ENCODE data around the gene PCNX2. TPM values are rescaled to one million over a fixed set of nuclear protein-coding genes. Genes with fewer than 3 reads are reported as not detected.

The PCNX2 gene
- total RNA-seq, 1 experiment from 2014 or later, result 9.1 TPM

GRCh38 chr1:232987046-232987773, 308.3 kb downstream of the PCNX2 start:
- intact Hi-C loops (cut with micrococcal nuclease; ENCODE audit: unreplicated experiment), result no loop called here
- TF ChIP-seq EZH2 (IDR thresholded peaks at IDR 0.05; ENCODE audit: borderline replicate concordance, low read depth, low read length, poor library complexity, severe bottlenecking), result no peak
- no peak for TF ChIP-seq CTCF (conservative IDR thresholded peaks at IDR 0.05; ENCODE audit: low read depth, low read length)
- H3K27me3 ChIP-seq (replicated peaks; ENCODE audit: insufficient read depth, low read depth, low read length, poor library complexity), result no peaks in the 10 kb centered on the region
- H3K9me3 ChIP-seq (ENCODE audit: low read depth, low read length, poor library complexity, severe bottlenecking), result no peaks in the 10 kb centered on the region
- DNase-seq (ENCODE audit: low spot score), result no peak
- ChIA-PET CTCF (no interaction called here), POLR2A (ENCODE audit: low non-redundant PET) (no interaction called here)
- H3K36me3 ChIP-seq (ENCODE audit: insufficient read depth, low read length, poor library complexity, severe bottlenecking), result no peaks in the 10 kb centered on the region
- no peak overlapping the region for H3K27ac ChIP-seq (ENCODE audit: low read depth, low read length, poor library complexity, severe bottlenecking)
- H3K4me3 ChIP-seq (ENCODE audit: low read depth, low read length, poor library complexity, severe bottlenecking), result no peak overlapping the region
- no TSS peak for BruUV-seq (replicated peaks)
- H3K4me1 ChIP-seq (ENCODE audit: insufficient read depth, low read length, poor library complexity, severe bottlenecking), result no peaks in the 10 kb centered on the region

GRCh38 chr1:232986527-232986922, 309.0 kb downstream of the PCNX2 start:
- TF ChIP-seq EZH2 (IDR thresholded peaks at IDR 0.05; ENCODE audit: borderline replicate concordance, low read depth, low read length, poor library complexity, severe bottlenecking) (no peak), CTCF (conservative IDR thresholded peaks at IDR 0.05; ENCODE audit: low read depth, low read length) (no peak)
- ChIA-PET POLR2A (ENCODE audit: low non-redundant PET) (no interaction called here), CTCF (no interaction called here)
- H3K9me3 ChIP-seq (ENCODE audit: low read depth, low read length, poor library complexity, severe bottlenecking), result no peaks in the 10 kb centered on the region
- intact Hi-C loops (cut with micrococcal nuclease; ENCODE audit: unreplicated experiment), result no loop called here
- H3K27me3 ChIP-seq (replicated peaks; ENCODE audit: insufficient read depth, low read depth, low read length, poor library complexity), result no peaks in the 10 kb centered on the region
- no TSS peak for BruUV-seq (replicated peaks)
- no peak overlapping the region for H3K4me3 ChIP-seq (ENCODE audit: low read depth, low read length, poor library complexity, severe bottlenecking)
- no peak for DNase-seq (ENCODE audit: low spot score)
- H3K27ac ChIP-seq (ENCODE audit: low read depth, low read length, poor library complexity, severe bottlenecking), result no peak overlapping the region
- no peaks in the 10 kb centered on the region for H3K36me3 ChIP-seq (ENCODE audit: insufficient read depth, low read length, poor library complexity, severe bottlenecking)
- no peaks in the 10 kb centered on the region for H3K4me1 ChIP-seq (ENCODE audit: insufficient read depth, low read length, poor library complexity, severe bottlenecking)

- intact Hi-C loops (cut with micrococcal nuclease; ENCODE audit: unreplicated experiment), result no loop called here
- TF ChIP-seq CTCF (conservative IDR thresholded peaks at IDR 0.05; ENCODE audit: low read depth, low read length), result no peak
- TF ChIP-seq EZH2 (IDR thresholded peaks at IDR 0.05; ENCODE audit: borderline replicate concordance, low read depth, low read length, poor library complexity, severe bottlenecking), result no peak
- no peak overlapping the region for H3K27ac ChIP-seq (ENCODE audit: low read depth, low read length, poor library complexity, severe bottlenecking)
- CTCF ChIA-PET, result no interaction called here
- no peaks in the 10 kb centered on the region for H3K27me3 ChIP-seq (replicated peaks; ENCODE audit: insufficient read depth, low read depth, low read length, poor library complexity)
- no peaks in the 10 kb centered on the region for H3K9me3 ChIP-seq (ENCODE audit: low read depth, low read length, poor library complexity, severe bottlenecking)
- no peak overlapping the region for H3K4me3 ChIP-seq (ENCODE audit: low read depth, low read length, poor library complexity, severe bottlenecking)
- BruUV-seq (replicated peaks), result no TSS peak
- H3K36me3 ChIP-seq (ENCODE audit: insufficient read depth, low read length, poor library complexity, severe bottlenecking), result no peaks in the 10 kb centered on the region
- no peak for DNase-seq (ENCODE audit: low spot score)
- H3K4me1 ChIP-seq (ENCODE audit: insufficient read depth, low read length, poor library complexity, severe bottlenecking), result no peaks in the 10 kb centered on the region
- POLR2A ChIA-PET (ENCODE audit: low non-redundant PET), result no interaction called here
These were observed 309.5 kb downstream of the PCNX2 start for GRCh38 chr1:232985882-232986526.
